Gastrocnemius medialis (tissue), 4 donors: Measurements from ENCODE around the gene HERC2. TPM values are rescaled to one million over a fixed set of nuclear protein-coding genes. Genes with fewer than 3 reads are reported as not detected.
"Not testable (repeated sequence)": the region's sequence is repeated elsewhere in the genome, so short reads cannot be mapped to it uniquely, and the experiment has no call there.

Experiments
- ATAC-seq, 2 donors: fragments of 150-250 bp; one replicate each; pipeline ENCODE4 v1.9.1; 2016
- DNase-seq, 2 donors: peaks; one replicate each; pipeline ENCODE4 v3.0.0-alpha.2; 2019
- H3K27ac ChIP-seq, 4 donors: fragments of 200-600 bp; sonication (generic); 1 replicate in 1 of 4; 2 replicates in 3 of 4; pipeline ENCODE4 v1.5.1; 2016 to 2018; ENCODE audit warnings: mild to moderate bottlenecking in 2 of 4, moderate library complexity in 1 of 4
- H3K27me3 ChIP-seq, 3 donors: fragments of 200-600 bp; sonication (generic) in 2 of 3; 1 replicate in 1 of 3; 2 replicates in 2 of 3; pipeline versions ENCODE4 v1.5.1 to v1.6.0; 2016 to 2019; ENCODE audit warnings: mild to moderate bottlenecking in 1 of 3, moderate library complexity in 1 of 3
- H3K36me3 ChIP-seq, 2 donors: fragments of 200-600 bp; sonication (generic) in 1 of 2; one replicate each; pipeline ENCODE4 v1.5.1; 2017 to 2018
- H3K4me1 ChIP-seq, 2 donors: fragments of 200-600 bp; sonication (generic) in 1 of 2; one replicate each; pipeline ENCODE4 v1.5.1; 2016 to 2017; ENCODE audit warnings: mild to moderate bottlenecking in 2 of 2
- H3K4me3 ChIP-seq, 4 donors: fragments of 200-600 bp; sonication (generic) in 3 of 4; 1 replicate in 1 of 4; 2 replicates in 3 of 4; pipeline ENCODE4 v1.5.1; 2016 to 2019; ENCODE audit warnings: mild to moderate bottlenecking in 2 of 4
- H3K9me3 ChIP-seq, 3 donors: fragments of 200-600 bp; sonication (generic) in 2 of 3; 1 replicate in 1 of 3; 2 replicates in 2 of 3; pipeline ENCODE4 v1.5.1; 2016 to 2019
- CTCF ChIP-seq, 5 experiments: fragments of 450-650 bp in 3 of 5; fragments of 200-600 bp in 2 of 5; sonication (generic) in 2 of 5; IDR thresholded peaks in 4 of 5; conservative IDR thresholded peaks in 1 of 5; 1 replicate in 4 of 5; 2 replicates in 1 of 5; pipeline ENCODE4 v1.5.1; 2016 to 2019; ENCODE audit warnings: antibody characterized with exemption in 5 of 5, mild to moderate bottlenecking in 3 of 5, moderate library complexity in 3 of 5
- POLR2A ChIP-seq, 2 donors: fragments of 450-650 bp; IDR thresholded peaks; one replicate each; pipeline ENCODE4 v1.6.1; 2017; ENCODE audit warnings: antibody characterized with exemption in 2 of 2, mild to moderate bottlenecking in 2 of 2, moderate library complexity in 2 of 2
- in situ Hi-C, 4 donors: fragments of 200-750 bp; cut with MboI; loops; one replicate each; pipeline versions ENCODE4 v1.15.0 to v1.8.0; 2017; ENCODE audit warnings: low sequenced_read_pairs in 4 of 4
- intact Hi-C: fragments of 100-400 bp; cut with DNase I; formaldehyde crosslinking; loops from one replicate; pipeline ENCODE4 v1.15.1; 2023; ENCODE audit warnings: low total_unique reads
- total RNA-seq, 4 donors: library from RNA; depleted of rRNA; stranded (reverse); fragments of >200 nt; gene quantifications; one replicate each; pipeline versions ENCODE4 v1.1.0 to v1.2.3, GENCODE V29; 2016

Gene HERC2
- total RNA-seq, 4 donors from 2014 or later = 46.8 to 92.7 (median 62.2) TPM

DNA sequence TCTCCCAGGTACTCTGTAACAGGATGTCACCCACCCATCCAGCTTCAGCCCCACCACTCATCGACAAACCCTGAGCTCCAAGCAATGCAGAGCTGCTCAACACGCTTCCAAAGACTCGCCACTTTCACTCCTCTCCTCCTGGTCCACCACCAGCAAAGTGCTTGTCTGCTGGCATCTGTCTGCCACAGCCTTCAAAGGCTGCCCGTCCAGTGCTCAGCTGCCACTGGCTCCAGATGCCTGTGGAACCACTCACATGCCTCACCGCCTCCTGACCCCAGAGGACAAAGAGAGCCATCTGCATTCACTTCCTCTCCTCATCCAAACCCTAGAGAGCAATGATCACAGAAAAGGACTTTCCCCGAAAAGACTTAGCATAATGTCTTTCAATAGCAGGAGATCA is 113.4 kb downstream of the HERC2 start:
- ATAC-seq = no peak
- H3K27ac ChIP-seq = no peak overlapping the region
- no peak overlapping the region for H3K4me3 ChIP-seq
- H3K27me3 ChIP-seq = no peaks in the 10 kb centered on the region
- no peaks in the 10 kb centered on the region for H3K9me3 ChIP-seq
- H3K4me1 ChIP-seq = no peaks in the 10 kb centered on the region
- no peak for DNase-seq
- in situ Hi-C loops (no loop called here), intact Hi-C loops (no loop called here)
- TF ChIP-seq CTCF (IDR thresholded peaks at IDR 0.05 in 4 of 5, conservative IDR thresholded peaks at IDR 0.05 in 1 of 5) (no peak), POLR2A (IDR thresholded peaks at IDR 0.05) (no peak)
- peaks cover 0 to 12% of the 10 kb centered on the region in 2 donors for H3K36me3 ChIP-seq

GRCh38 chr15:28205640-28206039 is 116.3 kb downstream of the HERC2 start:
- not testable (repeated sequence) for H3K36me3 ChIP-seq, DNase-seq

DNA sequence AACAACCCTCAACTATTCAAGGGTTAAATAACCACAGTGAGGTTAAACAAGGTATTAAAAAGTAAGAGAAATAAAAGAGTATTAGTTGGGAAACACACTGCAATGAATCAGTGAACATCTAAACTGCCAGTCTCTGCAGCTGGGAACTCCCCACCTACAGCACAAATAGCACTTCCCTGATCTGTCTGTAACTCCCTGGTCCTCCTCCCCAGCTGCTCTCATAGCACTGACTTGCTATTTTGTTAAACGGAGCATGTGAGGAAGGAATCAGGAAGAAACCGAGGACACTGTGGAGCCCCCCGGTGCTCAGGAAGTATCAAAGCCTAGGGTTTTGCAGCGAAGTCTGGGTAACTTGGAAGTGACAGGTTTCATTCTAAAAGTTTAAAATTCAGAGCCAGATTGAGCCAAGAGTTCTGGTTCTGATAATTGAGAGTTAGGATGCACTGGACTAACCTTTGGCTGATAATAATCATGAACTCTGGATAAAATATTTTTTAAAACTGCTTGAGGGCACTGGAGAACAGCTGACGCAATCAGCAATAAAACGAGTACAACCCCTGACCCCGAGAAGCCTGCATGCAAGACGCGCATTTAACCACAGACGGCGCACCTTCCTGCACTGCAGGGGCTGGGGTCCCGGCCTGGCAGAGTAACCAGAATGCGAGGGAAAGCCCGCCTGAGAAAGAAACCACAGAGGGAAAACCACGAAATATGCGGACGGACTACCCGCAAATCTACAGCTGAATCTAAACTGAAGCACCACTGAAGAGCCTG is 118.7 kb downstream of the HERC2 start:
- H3K4me1 ChIP-seq, H3K9me3 ChIP-seq, intact Hi-C loops, H3K27me3 ChIP-seq, DNase-seq, in situ Hi-C loops, H3K36me3 ChIP-seq, ATAC-seq, H3K4me3 ChIP-seq, H3K27ac ChIP-seq: not testable (repeated sequence)

More at GRCh38 chr15:28205640-28206039, 116.3 kb downstream of the HERC2 start:
- H3K4me3 ChIP-seq, in situ Hi-C loops, H3K27me3 ChIP-seq, H3K27ac ChIP-seq, H3K4me1 ChIP-seq, intact Hi-C loops, ATAC-seq, H3K9me3 ChIP-seq: not testable (repeated sequence)

GRCh38 chr15:28202124-28202523 is 119.9 kb downstream of the HERC2 start:
- peaks cover 0 to 20% of the 10 kb centered on the region in 2 donors for H3K36me3 ChIP-seq
- H3K4me1 ChIP-seq, ATAC-seq, H3K4me3 ChIP-seq, in situ Hi-C loops, DNase-seq, H3K27me3 ChIP-seq, intact Hi-C loops, H3K9me3 ChIP-seq, H3K27ac ChIP-seq: not testable (repeated sequence)

- peak; percentile 42 to 71 for ATAC-seq
- H3K9me3 ChIP-seq, intact Hi-C loops, H3K4me3 ChIP-seq, H3K27me3 ChIP-seq, H3K4me1 ChIP-seq, DNase-seq, H3K27ac ChIP-seq, in situ Hi-C loops: not testable (repeated sequence)
- peaks cover 0 to 37% of the 10 kb centered on the region in 2 donors for H3K36me3 ChIP-seq
Measured at GRCh38 chr15:28198215-28198614, 123.8 kb downstream of the HERC2 start.

DNA sequence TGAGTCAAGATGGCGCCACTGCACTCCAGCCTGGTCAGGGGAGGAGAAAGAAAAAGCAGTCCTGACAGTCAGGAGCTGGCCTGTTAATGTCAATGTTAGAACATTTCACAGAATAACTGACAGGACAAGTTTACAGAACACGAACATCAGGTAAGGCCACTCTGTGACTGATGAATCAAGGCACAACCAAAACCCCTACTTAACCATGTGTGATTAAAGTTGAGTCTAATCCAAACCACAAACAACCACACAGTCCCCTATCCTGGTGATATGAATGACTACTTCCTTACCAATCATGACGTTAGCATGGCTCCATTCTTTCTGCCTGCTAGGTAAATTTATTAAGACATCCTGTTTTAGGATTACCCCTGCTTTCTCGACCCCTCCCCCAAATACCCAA is 124.3 kb downstream of the HERC2 start:
- H3K4me1 ChIP-seq, H3K4me3 ChIP-seq, intact Hi-C loops: not testable (repeated sequence)

DNA sequence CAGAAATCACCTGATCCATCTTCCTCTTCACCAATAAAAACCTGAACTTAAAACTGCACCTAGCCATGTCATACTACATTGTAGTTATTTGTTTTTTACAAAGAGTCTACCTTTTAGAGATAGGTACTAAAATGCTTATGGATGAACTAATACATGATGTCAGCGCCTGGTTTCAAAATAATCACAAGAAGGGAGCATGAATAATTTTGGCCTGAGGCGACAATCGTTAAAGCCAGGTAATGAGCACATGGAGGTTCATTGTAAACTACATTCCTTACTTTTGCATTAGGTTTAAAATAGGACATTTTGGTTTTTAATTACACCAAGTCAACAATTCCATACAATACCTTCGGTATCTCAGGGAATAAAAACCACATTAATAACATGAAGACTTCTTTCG is 125.4 kb downstream of the HERC2 start:
- in situ Hi-C loops, ATAC-seq, H3K4me1 ChIP-seq, H3K4me3 ChIP-seq, H3K9me3 ChIP-seq, H3K27ac ChIP-seq, H3K27me3 ChIP-seq, DNase-seq, intact Hi-C loops: not testable (repeated sequence)
- H3K36me3 ChIP-seq = peaks cover 0 to 41% of the 10 kb centered on the region in 2 donors

More for the DNA sequence above, 124.3 kb downstream of the HERC2 start:
- H3K9me3 ChIP-seq, DNase-seq, ATAC-seq, H3K27me3 ChIP-seq, H3K27ac ChIP-seq, in situ Hi-C loops: not testable (repeated sequence)
- peaks cover 0 to 37% of the 10 kb centered on the region in 2 donors for H3K36me3 ChIP-seq

- no peaks in the 10 kb centered on the region for H3K9me3 ChIP-seq
- intact Hi-C loops = no loop called here
- H3K4me3 ChIP-seq = no peak overlapping the region
- H3K27me3 ChIP-seq = no peaks in the 10 kb centered on the region
- ATAC-seq (no peak), DNase-seq (no peak)
- in situ Hi-C loops = no loop called here
- no peaks in the 10 kb centered on the region for H3K4me1 ChIP-seq
- peaks cover 0 to 57% of the 10 kb centered on the region in 2 donors for H3K36me3 ChIP-seq
- H3K27ac ChIP-seq = no peak overlapping the region
- TF ChIP-seq POLR2A (IDR thresholded peaks at IDR 0.05) (no peak), CTCF (IDR thresholded peaks at IDR 0.05 in 4 of 5, conservative IDR thresholded peaks at IDR 0.05 in 1 of 5) (no peak)
Measured at GRCh38 chr15:28192772-28193171, 129.2 kb downstream of the HERC2 start.
